Skeletal muscle satellite cell (primary cell): Measurements from ENCODE around the gene CRYBG3.

Experiments
- H3K27me3 ChIP-seq: 2 replicates; pipeline ENCODE4 v1.7.0; 2013; ENCODE audit warnings: low read length; ENCODE audit not compliant: control insufficient read depth, insufficient read depth
- H3K36me3 ChIP-seq: 2 replicates; pipeline ENCODE4 v1.7.0; 2013; ENCODE audit warnings: mild to moderate bottlenecking, control low read depth, low read length; ENCODE audit not compliant: insufficient read depth
- H3K4me1 ChIP-seq: 2 replicates; pipeline ENCODE4 v1.7.0; 2013; ENCODE audit warnings: low read length; ENCODE audit not compliant: control insufficient read depth, insufficient read depth
- H3K4me2 ChIP-seq: 2 replicates; pipeline ENCODE4 v1.7.0; 2013; ENCODE audit warnings: mild to moderate bottlenecking, low read length
- H3K4me3 ChIP-seq: 2 replicates; pipeline ENCODE4 v1.7.0; 2013; ENCODE audit warnings: low read length
- H3K9ac ChIP-seq: 2 replicates; pipeline ENCODE4 v1.7.0; 2013; ENCODE audit warnings: mild to moderate bottlenecking, low read depth, low read length, moderate library complexity
- H3K9me3 ChIP-seq: replicated peaks from 2 replicates; pipeline ENCODE4 v1.7.0; 2013; ENCODE audit warnings: mild to moderate bottlenecking, control low read depth, low read length

CRYBG3 gene

DNA sequence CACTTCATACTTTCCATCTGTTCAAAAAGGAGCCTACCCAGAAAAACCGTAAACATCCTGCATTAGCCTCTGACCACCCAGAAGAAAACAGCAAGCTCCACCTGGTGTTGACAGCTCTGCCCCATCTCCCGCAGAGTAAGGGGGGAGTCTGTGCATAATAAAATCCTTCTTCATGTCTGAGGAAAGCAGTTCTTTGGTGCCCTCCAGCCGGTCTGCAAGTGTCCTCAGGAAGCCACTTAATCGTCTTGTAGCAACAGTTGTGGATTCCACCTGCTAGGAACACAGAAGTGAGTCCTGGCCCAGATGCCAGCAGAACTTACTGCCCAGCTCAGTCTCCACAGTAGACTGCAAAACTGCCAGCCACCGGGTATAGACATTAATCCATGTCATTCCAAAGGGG is 127.9 kb downstream of the CRYBG3 start:
- Histone ChIP-seq H3K9me3 (no peaks in the 10 kb centered on the region), H3K36me3 (peaks cover 72% of the 10 kb centered on the region), H3K9ac (no peak overlapping the region), H3K4me1 (peaks cover 11% of the 10 kb centered on the region), H3K4me3 (no peak overlapping the region), H3K27me3 (no peaks in the 10 kb centered on the region), H3K4me2 (no peak overlapping the region)

DNA sequence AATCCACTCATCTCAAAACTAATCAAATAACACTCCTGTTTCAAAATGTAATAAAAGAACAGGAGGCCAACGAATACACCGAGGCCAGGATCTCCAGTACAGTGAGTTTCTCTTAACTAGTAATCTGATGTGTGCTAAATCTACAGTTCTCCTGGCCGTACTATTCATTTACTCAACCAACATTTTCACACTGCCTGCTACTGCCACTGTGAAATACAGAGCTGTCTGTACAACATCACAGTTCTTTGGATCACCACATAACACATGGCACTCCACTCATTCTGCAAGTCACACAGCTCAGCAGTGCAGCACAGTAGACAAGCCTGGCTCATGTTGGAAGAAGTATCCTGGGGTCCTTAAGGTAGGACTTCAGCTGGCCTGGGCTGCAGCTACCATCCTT is 128.5 kb downstream of the CRYBG3 start:
- no peak overlapping the region for H3K9ac ChIP-seq
- no peaks in the 10 kb centered on the region for H3K27me3 ChIP-seq
- H3K4me3 ChIP-seq = no peak overlapping the region
- peaks cover 66% of the 10 kb centered on the region for H3K36me3 ChIP-seq
- H3K4me2 ChIP-seq = no peak overlapping the region
- no peaks in the 10 kb centered on the region for H3K9me3 ChIP-seq
- peaks cover 11% of the 10 kb centered on the region for H3K4me1 ChIP-seq

DNA sequence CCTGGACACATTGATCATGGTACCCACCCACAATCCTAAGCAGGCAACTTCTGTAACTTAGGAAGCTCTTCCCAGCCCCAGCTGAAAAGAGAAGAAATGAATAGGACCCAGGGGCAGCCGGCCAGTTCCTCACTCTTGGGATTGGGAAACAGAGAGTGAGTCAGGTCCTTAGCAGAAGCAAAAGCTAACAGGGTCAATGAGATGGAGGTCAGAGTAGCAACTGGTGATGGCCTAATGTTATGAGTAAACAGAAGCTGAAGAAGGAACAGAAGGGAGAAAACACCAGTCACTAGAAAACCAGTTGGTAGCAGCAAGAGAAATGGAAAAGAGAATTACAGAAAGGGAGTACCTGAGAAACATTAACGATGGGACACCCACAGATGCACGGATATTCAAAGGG is 130.5 kb downstream of the CRYBG3 start:
- Histone ChIP-seq H3K36me3 (peaks cover 52% of the 10 kb centered on the region), H3K4me1 (peaks cover 11% of the 10 kb centered on the region), H3K27me3 (no peaks in the 10 kb centered on the region), H3K4me3 (no peak overlapping the region), H3K9me3 (no peaks in the 10 kb centered on the region), H3K4me2 (no peak overlapping the region), H3K9ac (no peak overlapping the region)

DNA sequence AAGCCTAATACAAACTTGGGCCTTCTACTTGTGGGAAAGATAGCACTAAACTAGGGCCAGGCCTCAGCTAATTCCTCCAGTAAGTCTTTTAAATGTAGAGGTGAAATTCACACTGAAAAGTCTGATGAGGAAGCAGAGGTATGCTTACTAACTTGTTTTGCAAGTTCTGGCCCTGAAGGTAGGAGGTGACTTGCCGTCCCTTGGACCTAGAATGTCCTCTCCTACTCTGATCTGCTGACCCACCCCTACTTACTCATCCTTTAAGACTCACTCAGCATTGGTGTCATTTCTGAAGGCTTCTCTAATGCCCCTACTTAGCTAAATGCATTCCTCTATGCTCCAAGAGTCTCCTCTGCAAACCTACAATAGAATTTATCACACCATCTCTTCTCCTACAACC is 131.1 kb downstream of the CRYBG3 start:
- peaks cover 57% of the 10 kb centered on the region for H3K36me3 ChIP-seq
- no peaks in the 10 kb centered on the region for H3K9me3 ChIP-seq

DNA sequence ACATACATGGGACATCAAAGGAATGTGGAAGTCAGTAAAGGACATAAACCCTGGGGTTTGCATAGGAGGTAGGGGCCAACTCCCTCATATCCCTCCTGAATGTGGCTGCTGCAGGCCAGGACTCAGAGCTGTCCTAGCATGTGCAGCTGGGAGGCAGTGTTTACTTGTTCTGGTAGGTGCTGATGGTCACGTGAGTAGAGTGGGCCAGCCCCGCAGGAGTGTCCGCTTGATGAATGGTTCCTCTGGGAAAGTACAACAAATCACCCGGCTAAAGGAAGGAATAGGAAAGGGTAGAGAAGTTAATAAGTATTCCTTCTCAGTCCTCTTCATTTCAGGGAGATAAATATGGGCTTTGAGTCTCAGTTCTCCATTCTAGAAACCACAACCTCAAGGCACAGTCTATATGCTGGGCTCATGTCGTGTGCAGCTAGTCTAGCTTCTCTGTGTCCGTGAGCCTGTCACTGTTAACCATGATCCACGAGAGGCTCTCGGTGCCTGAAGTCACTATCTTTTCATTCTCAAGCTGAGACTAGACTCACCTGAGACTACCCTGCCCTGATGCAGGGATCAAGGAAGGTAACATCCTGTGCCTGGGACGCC is 132.5 kb downstream of the CRYBG3 start:
- H3K36me3 ChIP-seq = peaks cover 47% of the 10 kb centered on the region
- no peak overlapping the region for H3K4me2 ChIP-seq
- H3K9me3 ChIP-seq = no peaks in the 10 kb centered on the region
- H3K4me1 ChIP-seq = peaks cover 19% of the 10 kb centered on the region
- H3K9ac ChIP-seq = no peak overlapping the region
- no peak overlapping the region for H3K4me3 ChIP-seq
- no peaks in the 10 kb centered on the region for H3K27me3 ChIP-seq

More for the DNA sequence above, 131.1 kb downstream of the CRYBG3 start:
- Histone ChIP-seq H3K9ac (no peak overlapping the region), H3K4me2 (no peak overlapping the region), H3K4me3 (no peak overlapping the region), H3K4me1 (peaks cover 14% of the 10 kb centered on the region), H3K27me3 (no peaks in the 10 kb centered on the region)

DNA sequence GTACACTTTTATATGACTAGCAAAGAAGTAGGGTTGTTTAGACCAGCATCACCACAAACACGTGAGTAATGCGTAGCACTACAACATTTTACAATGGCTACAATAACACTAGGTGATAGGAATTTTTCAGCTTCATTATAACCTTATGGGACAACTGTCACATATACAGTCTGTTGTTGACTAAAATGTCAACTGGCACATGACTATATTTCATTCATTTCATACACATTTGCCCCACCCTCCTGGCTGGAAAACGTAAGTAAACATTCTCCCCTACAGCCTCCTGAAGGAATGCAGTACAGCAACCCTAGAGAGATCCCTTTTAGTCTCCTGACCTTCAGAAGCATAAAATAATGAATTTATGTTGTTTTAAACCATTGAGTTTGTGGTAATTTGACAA is 134.2 kb downstream of the CRYBG3 start:
- Histone ChIP-seq H3K9ac (no peak overlapping the region), H3K4me1 (peaks cover 19% of the 10 kb centered on the region), H3K4me2 (no peak overlapping the region), H3K9me3 (no peaks in the 10 kb centered on the region), H3K36me3 (peaks cover 41% of the 10 kb centered on the region), H3K27me3 (no peaks in the 10 kb centered on the region), H3K4me3 (no peak overlapping the region)

DNA sequence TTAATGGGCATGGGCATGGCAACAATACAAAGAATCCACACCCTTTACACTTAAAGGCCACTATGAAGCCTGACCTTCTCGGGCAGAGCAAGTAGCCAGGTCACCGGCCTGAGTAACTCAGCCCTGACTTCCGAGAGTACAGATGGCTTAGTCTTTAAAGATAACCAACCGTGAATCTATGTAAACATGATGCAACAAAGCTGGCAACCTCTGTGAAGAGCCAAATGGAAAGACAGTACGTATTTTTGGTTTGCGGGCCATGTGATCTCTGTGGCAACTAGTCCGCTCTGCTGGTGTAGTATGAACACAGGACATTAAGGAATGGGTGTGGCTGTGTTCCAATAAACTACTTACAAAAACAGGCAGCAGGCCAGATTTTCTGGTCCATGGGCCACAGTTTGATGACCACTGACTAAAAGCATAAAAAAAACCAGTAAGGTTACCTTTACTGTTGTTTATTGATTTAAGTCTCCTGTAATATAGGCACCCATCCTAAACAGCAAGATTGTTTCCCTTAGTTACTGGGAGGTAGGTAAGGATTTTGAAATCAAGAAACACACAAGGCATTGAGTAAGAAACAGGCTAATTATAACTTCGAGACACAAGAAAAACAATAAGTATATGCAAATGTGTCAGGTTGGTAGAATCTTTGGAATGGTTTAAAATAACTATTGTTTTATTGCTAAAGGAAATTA is 136.0 kb downstream of the CRYBG3 start:
- peaks cover 45% of the 10 kb centered on the region for H3K36me3 ChIP-seq
- H3K4me3 ChIP-seq = no peak overlapping the region
- peaks cover 12% of the 10 kb centered on the region for H3K4me1 ChIP-seq

DNA sequence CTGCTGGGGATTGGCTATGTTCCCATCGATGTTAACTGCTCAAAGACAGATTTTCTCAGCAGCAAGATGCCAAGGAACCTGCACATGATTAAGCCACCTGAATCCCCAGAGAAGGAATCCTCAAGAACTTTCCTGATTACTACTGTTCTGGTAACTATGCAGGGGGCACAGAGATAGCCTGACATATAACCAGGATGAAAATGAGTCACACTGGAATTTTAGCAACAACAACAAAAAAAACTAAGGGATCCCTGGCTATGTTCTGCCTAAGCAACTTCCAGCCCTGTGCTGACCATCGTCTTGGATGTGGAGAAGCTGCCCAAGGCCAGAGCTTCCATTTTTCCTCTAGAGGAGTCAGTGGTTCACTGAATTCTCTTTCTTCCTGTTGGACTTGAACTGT is 136.6 kb downstream of the CRYBG3 start:
- peaks cover 8% of the 10 kb centered on the region for H3K4me1 ChIP-seq
- H3K9ac ChIP-seq = no peak overlapping the region
- H3K9me3 ChIP-seq = no peaks in the 10 kb centered on the region
- H3K4me2 ChIP-seq = no peak overlapping the region
- peaks cover 42% of the 10 kb centered on the region for H3K36me3 ChIP-seq
- H3K27me3 ChIP-seq = no peaks in the 10 kb centered on the region
- no peak overlapping the region for H3K4me3 ChIP-seq

More for the DNA sequence above, 136.0 kb downstream of the CRYBG3 start:
- no peaks in the 10 kb centered on the region for H3K9me3 ChIP-seq
- no peaks in the 10 kb centered on the region for H3K27me3 ChIP-seq
- no peak overlapping the region for H3K9ac ChIP-seq
- no peak overlapping the region for H3K4me2 ChIP-seq

DNA sequence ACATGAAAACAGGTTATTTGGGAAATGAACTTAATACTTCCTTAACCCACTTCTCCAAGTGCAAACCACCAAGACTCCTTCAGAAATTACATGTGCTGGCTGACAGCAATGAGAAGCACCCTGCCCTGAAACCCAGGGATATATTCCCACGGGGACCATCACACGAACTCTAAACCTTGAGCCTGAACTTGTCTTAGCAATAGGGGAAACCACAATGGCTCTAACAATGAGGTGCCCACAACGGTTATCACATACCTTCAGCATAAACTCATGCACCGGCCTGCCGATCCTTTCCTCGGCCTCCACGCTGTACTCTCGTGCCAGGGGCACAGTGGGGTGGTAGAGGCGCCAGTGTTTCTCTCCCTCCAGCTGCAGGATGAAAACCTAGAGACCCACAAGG is 137.0 kb downstream of the CRYBG3 start:
- Histone ChIP-seq H3K9ac (no peak overlapping the region), H3K9me3 (no peaks in the 10 kb centered on the region), H3K27me3 (no peaks in the 10 kb centered on the region), H3K36me3 (peaks cover 39% of the 10 kb centered on the region), H3K4me3 (no peak overlapping the region), H3K4me1 (peaks cover 8% of the 10 kb centered on the region), H3K4me2 (no peak overlapping the region)

DNA sequence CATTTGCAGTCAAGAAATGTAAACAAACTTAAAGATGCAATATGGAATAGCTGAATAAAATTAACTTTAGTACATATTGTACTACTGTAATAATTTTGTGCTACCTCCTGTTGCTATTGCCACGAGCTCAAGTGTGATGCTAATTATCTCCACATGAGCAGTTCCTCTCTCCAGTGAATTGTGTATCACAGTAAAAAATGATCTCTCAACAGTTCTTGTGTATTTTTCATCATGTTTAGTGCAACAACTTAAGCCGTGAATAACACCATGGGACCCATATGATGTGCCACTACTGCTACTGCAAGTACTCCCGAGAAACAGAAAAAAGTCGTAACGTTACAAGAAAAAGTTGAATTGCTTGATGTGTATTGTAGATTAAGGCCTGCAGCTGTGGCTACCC is 138.1 kb downstream of the CRYBG3 start:
- H3K4me2 ChIP-seq = no peak overlapping the region
- no peaks in the 10 kb centered on the region for H3K27me3 ChIP-seq
- no peaks in the 10 kb centered on the region for H3K9me3 ChIP-seq
- H3K4me1 ChIP-seq = peaks cover 8% of the 10 kb centered on the region
- no peak overlapping the region for H3K9ac ChIP-seq
- H3K36me3 ChIP-seq = peaks cover 34% of the 10 kb centered on the region
- no peak overlapping the region for H3K4me3 ChIP-seq

DNA sequence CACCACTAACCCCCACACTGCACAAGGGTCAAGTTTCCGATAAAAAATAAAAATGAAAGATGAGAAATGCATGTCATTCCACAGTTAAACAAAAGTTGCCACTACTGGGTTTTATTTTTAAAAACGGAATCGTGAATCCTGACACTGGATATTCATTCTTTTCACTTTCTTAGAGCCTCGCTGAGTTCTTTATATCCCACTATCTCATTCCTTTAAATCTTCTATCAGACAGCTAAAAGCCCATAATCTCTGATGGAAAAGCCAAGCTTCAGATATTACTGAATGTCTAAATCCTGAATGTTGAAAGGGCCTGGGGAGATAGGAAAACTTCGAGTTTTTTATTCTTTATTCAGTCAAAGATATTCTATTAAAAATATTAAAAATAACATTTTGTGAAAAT is 138.7 kb downstream of the CRYBG3 start:
- H3K27me3 ChIP-seq = no peaks in the 10 kb centered on the region
- H3K9ac ChIP-seq = no peak overlapping the region
- peaks cover 8% of the 10 kb centered on the region for H3K4me1 ChIP-seq
- H3K4me2 ChIP-seq = no peak overlapping the region
- H3K36me3 ChIP-seq = peaks cover 34% of the 10 kb centered on the region
- H3K9me3 ChIP-seq = no peaks in the 10 kb centered on the region
- no peak overlapping the region for H3K4me3 ChIP-seq
